Cortex of kidney (tissue), 1 donor: ENCODE results near the gene SHROOM2.

Experiments used
- DNase-seq: peaks from one replicate; lab custom pipeline; 2025; lab: John Stamatoyannopoulos, UW

The SHROOM2 gene

GRCh38 chrX:9897761-9898161, 111.5 kb downstream of the SHROOM2 start:
- DNase-seq, result no peak

GRCh38 chrX:9899640-9900111, 113.4 kb downstream of the SHROOM2 start:
- DNase-seq, result no peak

GRCh38 chrX:9902656-9903055, 116.4 kb downstream of the SHROOM2 start:
- no peak for DNase-seq

- no peak for DNase-seq
Observed at GRCh38 chrX:9903146-9903545, 116.9 kb downstream of the SHROOM2 start.

GRCh38 chrX:9905288-9905687, 119.1 kb downstream of the SHROOM2 start:
- DNase-seq, result no peak

GRCh38 chrX:9905721-9906120, 119.5 kb downstream of the SHROOM2 start:
- DNase-seq, result no peak

GRCh38 chrX:9906919-9907318, 120.7 kb downstream of the SHROOM2 start:
- DNase-seq, result no peak

GRCh38 chrX:9907645-9908387, 121.6 kb downstream of the SHROOM2 start:
- no peak for DNase-seq

- DNase-seq, result no peak
Observed at GRCh38 chrX:9909254-9909653, 123.0 kb downstream of the SHROOM2 start.

- no peak for DNase-seq
Observed at GRCh38 chrX:9911487-9911886, 125.3 kb downstream of the SHROOM2 start.

- DNase-seq, result no peak
Observed at GRCh38 chrX:9912351-9913145, 126.3 kb downstream of the SHROOM2 start.

- no peak for DNase-seq
Observed at GRCh38 chrX:9913146-9913433, 126.9 kb downstream of the SHROOM2 start.

GRCh38 chrX:9917861-9918260, 131.6 kb downstream of the SHROOM2 start:
- DNase-seq, result no peak

GRCh38 chrX:9919632-9920172, 133.5 kb downstream of the SHROOM2 start:
- no peak for DNase-seq

GRCh38 chrX:9921407-9921806, 135.2 kb downstream of the SHROOM2 start:
- DNase-seq, result no peak

- DNase-seq, result no peak
Observed at GRCh38 chrX:9923357-9923756, 137.1 kb downstream of the SHROOM2 start.

- no peak for DNase-seq
Observed at GRCh38 chrX:9926002-9926401, 139.8 kb downstream of the SHROOM2 start.

- no peak for DNase-seq
Observed at GRCh38 chrX:9927698-9928482, 141.7 kb downstream of the SHROOM2 start.

- DNase-seq, result no peak
Observed at GRCh38 chrX:9935436-9935835, 149.2 kb downstream of the SHROOM2 start.

- no peak for DNase-seq
Observed at GRCh38 chrX:9937761-9938160, 151.5 kb downstream of the SHROOM2 start.

- no peak for DNase-seq
Observed at GRCh38 chrX:9938516-9938915, 152.3 kb downstream of the SHROOM2 start.

GRCh38 chrX:9940421-9940820, 154.2 kb downstream of the SHROOM2 start:
- DNase-seq, result no peak
